Umbilical cord (tissue), 1 donor: ENCODE results near the gene CYP20A1. TPM values are rescaled to one million over a fixed set of nuclear protein-coding genes. Genes with fewer than 3 reads are reported as not detected.

ENCODE experiments used
- total RNA-seq: library from RNA; depleted of rRNA; stranded (reverse); fragments of >200 nt; gene quantifications from one replicate; pipeline ENCODE4 v1.2.3, GENCODE V29; 2014; ENCODE audit warnings: low replicate concordance; ENCODE audit not compliant: insufficient read depth

The CYP20A1 gene
- total RNA-seq, 1 donor from 2014 or later, result 88.1 TPM

Other genes starting within 250 kb of the CYP20A1 start
- gene NBEAL1, start 224.1 kb upstream of the CYP20A1 start, total RNA-seq, result 78.0 TPM
- gene ABI2, start 89.4 kb downstream of the CYP20A1 start, total RNA-seq, result 34.7 TPM